Measurements from ENCODE around the gene WHAMM.

DNA sequence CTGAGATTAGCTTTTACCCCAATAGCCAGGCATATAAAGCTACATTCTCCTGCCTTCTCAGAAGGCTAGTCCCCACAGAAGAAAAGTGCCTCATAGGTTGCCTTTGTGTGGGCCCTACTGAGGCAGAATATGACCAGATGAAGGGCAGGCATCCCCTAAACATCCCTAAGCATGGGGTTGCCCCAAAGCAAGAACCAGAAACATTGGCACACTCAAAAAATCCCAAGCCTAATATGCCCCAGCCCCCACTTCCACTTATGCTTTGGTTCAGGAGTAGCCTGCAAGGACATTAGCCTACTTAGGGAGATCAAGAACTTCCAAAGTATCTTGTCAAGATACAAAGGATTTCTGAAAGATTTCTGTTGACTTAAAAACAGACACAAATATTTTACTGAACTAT lies 29.7 kb downstream of the WHAMM start:
- TF ChIP-seq, protein P1, sequence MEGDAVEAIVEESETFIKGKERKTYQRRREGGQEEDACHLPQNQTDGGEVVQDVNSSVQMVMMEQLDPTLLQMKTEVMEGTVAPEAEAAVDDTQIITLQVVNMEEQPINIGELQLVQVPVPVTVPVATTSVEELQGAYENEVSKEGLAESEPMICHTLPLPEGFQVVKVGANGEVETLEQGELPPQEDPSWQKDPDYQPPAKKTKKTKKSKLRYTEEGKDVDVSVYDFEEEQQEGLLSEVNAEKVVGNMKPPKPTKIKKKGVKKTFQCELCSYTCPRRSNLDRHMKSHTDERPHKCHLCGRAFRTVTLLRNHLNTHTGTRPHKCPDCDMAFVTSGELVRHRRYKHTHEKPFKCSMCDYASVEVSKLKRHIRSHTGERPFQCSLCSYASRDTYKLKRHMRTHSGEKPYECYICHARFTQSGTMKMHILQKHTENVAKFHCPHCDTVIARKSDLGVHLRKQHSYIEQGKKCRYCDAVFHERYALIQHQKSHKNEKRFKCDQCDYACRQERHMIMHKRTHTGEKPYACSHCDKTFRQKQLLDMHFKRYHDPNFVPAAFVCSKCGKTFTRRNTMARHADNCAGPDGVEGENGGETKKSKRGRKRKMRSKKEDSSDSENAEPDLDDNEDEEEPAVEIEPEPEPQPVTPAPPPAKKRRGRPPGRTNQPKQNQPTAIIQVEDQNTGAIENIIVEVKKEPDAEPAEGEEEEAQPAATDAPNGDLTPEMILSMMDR (IDR thresholded peaks at IDR 0.05): no peak
- TF ChIP-seq POLR2A (IDR thresholded peaks at IDR 0.05): no peak
